DMS53 treated with DMSO at 0.1 percent for 48 hours (cell line): Measurements from ENCODE around the gene WASHC3.
A peak's percentile ranks its signal among the peaks of the same experiment; 100 is the strongest.

Source experiments
- DNase-seq: peaks from one replicate; lab custom pipeline; 2025; ENCODE audit not compliant: unreplicated experiment; lab: John Stamatoyannopoulos, UW

Gene WASHC3

DNA sequence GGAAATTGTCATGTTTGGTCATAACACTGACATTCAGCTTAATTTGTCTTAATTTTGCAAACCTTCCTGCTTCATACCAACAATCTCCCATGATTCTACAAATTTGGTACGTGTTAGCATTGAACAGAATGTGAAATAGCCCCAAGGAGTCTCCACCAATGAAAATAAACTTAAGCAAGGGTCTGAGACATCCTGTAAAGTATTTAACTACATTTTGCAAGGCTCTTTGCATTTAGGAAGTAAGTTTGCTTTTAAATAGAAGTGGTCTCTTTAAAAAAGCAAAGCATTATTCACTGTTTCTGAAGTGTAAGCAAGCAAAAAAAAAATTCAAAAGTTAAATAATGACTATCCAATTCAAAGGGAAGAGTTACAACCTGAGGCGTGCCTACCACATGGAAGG is 79.9 kb downstream of the WASHC3 start:
- no peak for DNase-seq

DNA sequence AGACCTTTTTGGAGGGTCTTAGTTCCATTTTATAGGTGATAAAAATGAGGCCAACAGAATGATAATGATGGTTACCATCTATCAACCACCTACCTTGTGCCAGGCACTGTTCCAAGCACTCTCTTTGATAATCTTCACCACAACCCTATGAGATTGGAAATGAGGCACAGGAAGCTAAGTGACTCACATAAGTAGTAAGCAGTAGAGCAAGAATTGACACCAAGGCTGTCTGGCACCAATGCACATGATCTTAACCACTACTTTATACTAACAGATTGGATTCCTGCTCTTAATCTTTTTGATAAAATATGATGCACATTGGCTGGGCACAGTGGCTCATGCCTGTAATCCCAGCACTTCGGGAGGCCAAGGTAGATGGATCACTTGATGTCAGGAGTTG is 93.0 kb downstream of the WASHC3 start:
- no peak for DNase-seq

DNA sequence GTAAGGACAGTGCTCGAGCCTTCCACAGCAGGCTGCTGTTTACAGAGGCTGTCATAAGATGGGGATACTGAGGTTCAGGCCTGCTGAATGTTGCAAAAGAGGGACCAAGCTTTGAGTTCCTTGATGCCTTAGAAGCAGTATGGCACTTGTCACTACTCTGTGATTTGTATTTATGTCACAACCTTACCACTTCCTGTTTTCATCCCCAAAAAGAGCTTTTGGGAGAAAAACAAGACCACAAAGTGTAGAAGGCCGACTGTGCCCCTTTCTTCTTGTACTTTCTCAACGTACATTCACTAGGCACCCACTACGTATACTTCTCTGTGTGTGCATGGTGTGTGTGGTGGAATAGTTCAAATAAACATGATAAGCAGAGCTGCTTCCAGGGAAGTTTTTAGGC is 94.3 kb downstream of the WASHC3 start:
- no peak for DNase-seq

DNA sequence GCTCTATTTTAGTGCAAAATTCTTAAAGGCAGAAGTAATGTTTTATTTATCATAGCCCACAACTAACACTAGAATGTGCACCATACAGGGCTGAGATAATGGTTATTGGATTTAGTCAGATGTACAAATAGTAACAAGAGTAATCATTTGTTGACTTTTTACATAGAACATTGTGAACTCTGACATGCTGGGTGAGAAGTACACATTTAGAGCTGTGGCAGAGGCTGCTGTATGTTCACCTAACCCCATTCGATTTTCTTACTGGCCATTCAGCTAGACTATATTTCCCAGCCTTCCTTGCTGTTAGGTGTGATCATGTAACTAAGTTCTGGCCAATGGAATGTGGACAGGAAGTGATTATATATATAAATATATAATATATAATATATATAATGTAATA is 95.3 kb downstream of the WASHC3 start:
- DNase-seq: peak; percentile 36

DNA sequence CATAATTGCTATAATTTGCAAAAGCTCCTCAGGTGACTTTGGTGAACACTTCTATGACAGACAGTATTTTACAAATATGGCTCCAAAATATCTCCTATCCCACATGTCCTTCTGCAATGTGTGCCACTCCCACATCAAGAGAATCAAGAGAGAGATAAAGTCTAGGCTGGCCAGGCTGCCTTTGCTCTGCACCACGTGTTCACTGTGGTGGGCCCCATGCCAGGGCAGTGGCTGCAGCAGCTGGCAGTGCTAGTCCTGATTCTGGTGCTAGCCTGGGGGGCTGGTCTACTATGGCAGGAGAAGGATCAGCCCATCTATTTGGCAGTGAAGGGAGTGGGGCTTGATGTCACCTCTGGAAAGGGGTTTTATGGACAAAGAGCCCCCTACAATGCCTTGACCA is 98.1 kb downstream of the WASHC3 start:
- no peak for DNase-seq
